GM12891 (cell line): ENCODE results near the gene INSR.

ENCODE experiments used
- POLR2A ChIP-seq: IDR thresholded peaks from 2 replicates; pipeline ENCODE4 v1.6.1; 2011; ENCODE audit warnings: low read depth, low read length, control low read depth
- TAF1 ChIP-seq: IDR thresholded peaks from 2 replicates; pipeline ENCODE4 v1.6.1; 2011; ENCODE audit warnings: low read depth, low read length, control low read depth

- TF ChIP-seq TAF1 (no peak), POLR2A (no peak)
These were observed 144.1 kb downstream of the INSR start for GRCh38 chr19:7149956-7150705.
